Fibroblast of lung (primary cell): ENCODE results near the gene RNLS. TPM values are rescaled to one million over a fixed set of nuclear protein-coding genes. Genes with fewer than 3 reads are reported as not detected.
A peak's percentile ranks its signal among the peaks of the same experiment; 100 is the strongest.

Source experiments
- DNase-seq, 2 donors: peaks; one replicate each; pipeline versions ENCODE4 v3.0.0 to v3.0.0-alpha.2; 2010; ENCODE audit warnings: low read depth in 2 of 2
- H2AFZ ChIP-seq: 2 replicates; pipeline ENCODE4 v1.5.1; 2012; ENCODE audit warnings: low read length, control low read depth, inconsistent platforms
- H3K27ac ChIP-seq: 2 replicates; pipeline ENCODE4 v1.5.1; 2011; ENCODE audit warnings: low read length, control low read depth; ENCODE audit not compliant: insufficient read depth
- H3K27me3 ChIP-seq: 2 replicates; pipeline ENCODE4 v1.5.1; 2011; ENCODE audit warnings: mild to moderate bottlenecking, low read length; ENCODE audit not compliant: control insufficient read depth, insufficient read depth
- H3K36me3 ChIP-seq: 2 replicates; pipeline ENCODE4 v1.5.1; 2011; ENCODE audit warnings: low read length; ENCODE audit not compliant: control insufficient read depth, insufficient read depth
- H3K4me1 ChIP-seq: 2 replicates; pipeline ENCODE4 v1.5.1; 2011; ENCODE audit warnings: low read length; ENCODE audit not compliant: control insufficient read depth, insufficient read depth; ENCODE audit errors: extremely low read depth
- H3K4me2 ChIP-seq: 2 replicates; pipeline ENCODE4 v1.5.1; 2011; ENCODE audit warnings: low read length, control low read depth; ENCODE audit not compliant: insufficient read depth; ENCODE audit errors: extremely low read depth
- H3K4me3 ChIP-seq, 4 experiments: fragments of 200-600 bp in 1 of 4; sonication (generic) in 1 of 4; replicated peaks in 1 of 4; 2 replicates each; pipeline ENCODE4 v1.5.1; 2011 to 2016; ENCODE audit warnings: low read length in 4 of 4, low read depth in 3 of 4, mild to moderate bottlenecking in 3 of 4, control low read depth in 2 of 4, inconsistent platforms in 1 of 4, mixed read lengths in 1 of 4; ENCODE audit not compliant: insufficient read depth in 1 of 4; ENCODE audit errors: control extremely low read depth in 1 of 4
- H3K79me2 ChIP-seq: 2 replicates; pipeline ENCODE4 v1.5.1; 2012; ENCODE audit warnings: mild to moderate bottlenecking, low read length, inconsistent platforms; ENCODE audit not compliant: control insufficient read depth, insufficient read depth
- H3K9ac ChIP-seq: 2 replicates; pipeline ENCODE4 v1.5.1; 2011; ENCODE audit warnings: mild to moderate bottlenecking, low read length, control low read depth; ENCODE audit not compliant: insufficient read depth
- H3K9me3 ChIP-seq: 2 replicates; pipeline ENCODE4 v1.5.1; 2012; ENCODE audit warnings: low read depth, low read length; ENCODE audit not compliant: control insufficient read depth, insufficient read depth
- H4K20me1 ChIP-seq: 2 replicates; pipeline ENCODE4 v1.5.1; 2011; ENCODE audit warnings: low read length; ENCODE audit not compliant: control insufficient read depth, insufficient read depth; ENCODE audit errors: extremely low read depth
- EZH2 ChIP-seq: IDR thresholded peaks from 2 replicates; pipeline ENCODE4 v1.5.1; 2012; ENCODE audit warnings: low read length, control low read depth, mild to moderate bottlenecking; ENCODE audit errors: missing control alignments
- polyA plus RNA-seq, 2 donors: library from polyadenylated mRNA; depleted of rRNA in 1 of 2; stranded (reverse) in 1 of 2; unstranded in 1 of 2; fragments of >200 nt; gene quantifications; 2 replicates each; pipeline ENCODE4 v1.2.1, GENCODE V29; 2011 to 2012; ENCODE audit warnings: missing spikeins in 1 of 2
- total RNA-seq: library from RNA; depleted of rRNA; stranded (reverse); fragments of >200 nt; gene quantifications from 2 replicates; pipeline ENCODE4 v1.2.1, GENCODE V29; 2014
- TF ChIP-seq, protein P1 (sequence below), 2 donors: IDR thresholded peaks in 1 of 2; conservative IDR thresholded peaks in 1 of 2; 1 replicate in 1 of 2; 2 replicates in 1 of 2; pipeline ENCODE4 v1.5.1; 2011 to 2012; ENCODE audit warnings: low read length in 2 of 2, control low read depth in 1 of 2, inconsistent platforms in 1 of 2, low read depth in 1 of 2, mild to moderate bottlenecking in 1 of 2

Gene RNLS
- total and polyA plus RNA-seq, 2 donors (not counting 1 experiment from before 2014, with no cell fraction given), result 16.5 to 18.4 TPM

DNA sequence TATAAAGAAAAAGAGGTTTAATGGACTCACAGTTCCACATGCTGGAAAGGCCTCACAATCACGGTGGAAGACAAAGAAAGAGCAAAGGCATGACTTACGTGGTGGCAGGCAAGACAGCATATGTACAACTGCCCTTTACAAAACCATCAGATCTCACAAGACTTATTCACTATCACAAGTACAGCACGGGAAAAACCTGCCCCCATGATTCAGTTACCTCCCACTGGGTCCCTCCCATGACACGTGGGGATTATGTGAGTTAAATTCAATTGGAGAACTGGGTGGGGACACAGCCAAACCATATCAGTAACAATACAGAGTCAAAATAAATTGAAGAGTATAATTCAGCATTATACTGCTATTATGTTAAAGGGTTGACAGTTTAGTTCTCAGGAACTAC lies 37.8 kb downstream of the RNLS start:
- DNase-seq, result no peak
- Histone ChIP-seq H3K27ac (no peak overlapping the region), H3K4me1 (no peaks in the 10 kb centered on the region), H4K20me1 (no peaks in the 10 kb centered on the region), H3K9ac (no peak overlapping the region), H3K4me2 (no peak overlapping the region), H3K9me3 (no peaks in the 10 kb centered on the region), H3K79me2 (no peaks in the 10 kb centered on the region), H3K36me3 (no peaks in the 10 kb centered on the region), H3K27me3 (no peaks in the 10 kb centered on the region), H3K4me3 (no peak overlapping the region), H2AFZ (no peak overlapping the region)
- TF ChIP-seq EZH2, result no peak
- TF ChIP-seq, protein P1, sequence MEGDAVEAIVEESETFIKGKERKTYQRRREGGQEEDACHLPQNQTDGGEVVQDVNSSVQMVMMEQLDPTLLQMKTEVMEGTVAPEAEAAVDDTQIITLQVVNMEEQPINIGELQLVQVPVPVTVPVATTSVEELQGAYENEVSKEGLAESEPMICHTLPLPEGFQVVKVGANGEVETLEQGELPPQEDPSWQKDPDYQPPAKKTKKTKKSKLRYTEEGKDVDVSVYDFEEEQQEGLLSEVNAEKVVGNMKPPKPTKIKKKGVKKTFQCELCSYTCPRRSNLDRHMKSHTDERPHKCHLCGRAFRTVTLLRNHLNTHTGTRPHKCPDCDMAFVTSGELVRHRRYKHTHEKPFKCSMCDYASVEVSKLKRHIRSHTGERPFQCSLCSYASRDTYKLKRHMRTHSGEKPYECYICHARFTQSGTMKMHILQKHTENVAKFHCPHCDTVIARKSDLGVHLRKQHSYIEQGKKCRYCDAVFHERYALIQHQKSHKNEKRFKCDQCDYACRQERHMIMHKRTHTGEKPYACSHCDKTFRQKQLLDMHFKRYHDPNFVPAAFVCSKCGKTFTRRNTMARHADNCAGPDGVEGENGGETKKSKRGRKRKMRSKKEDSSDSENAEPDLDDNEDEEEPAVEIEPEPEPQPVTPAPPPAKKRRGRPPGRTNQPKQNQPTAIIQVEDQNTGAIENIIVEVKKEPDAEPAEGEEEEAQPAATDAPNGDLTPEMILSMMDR (conservative IDR thresholded peaks at IDR 0.05 in 1 of 2, IDR thresholded peaks at IDR 0.05 in 1 of 2; ENCODE audit: low read depth in 1 of 2, low read length in 2 of 2), result no peak

DNA sequence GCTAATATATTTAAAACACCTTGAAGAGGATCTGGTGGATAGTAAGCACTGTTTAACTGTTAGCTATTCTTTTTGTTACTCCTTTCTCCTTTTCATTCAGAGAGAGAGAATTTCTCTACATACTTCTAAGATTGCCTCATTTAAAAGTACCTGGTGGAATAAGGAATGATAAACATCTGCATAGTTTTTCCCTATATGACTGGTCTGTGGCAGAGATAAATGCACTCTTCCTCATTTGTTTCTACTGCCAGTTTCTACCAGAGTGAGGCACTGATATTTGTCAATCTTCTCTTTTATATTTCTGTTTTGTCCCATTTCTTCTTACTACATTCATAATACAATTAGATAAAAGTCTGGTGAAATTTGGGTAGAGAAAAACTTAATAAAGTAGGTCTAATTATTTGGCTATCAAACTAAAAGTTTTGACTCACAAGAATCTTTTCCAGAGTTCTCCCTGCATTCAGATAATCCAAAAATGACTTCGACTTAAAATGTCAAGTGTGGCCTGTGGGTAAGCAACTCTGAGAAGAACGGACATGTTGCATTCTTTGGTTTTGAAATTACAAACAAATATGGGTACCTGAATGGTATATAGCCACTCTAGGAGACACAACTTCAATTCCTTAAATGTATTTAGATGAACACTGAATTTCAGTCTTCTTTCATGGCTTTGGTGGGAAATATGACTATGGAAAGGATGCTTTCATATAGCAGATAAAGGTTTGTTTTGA lies 38.8 kb downstream of the RNLS start:
- H2AFZ ChIP-seq, result no peak overlapping the region
- H3K4me3 ChIP-seq, result no peak overlapping the region
- no peaks in the 10 kb centered on the region for H3K79me2 ChIP-seq
- peak in 1 of 2 donors; percentile 36 for DNase-seq
- H3K27ac ChIP-seq, result no peak overlapping the region
- H3K27me3 ChIP-seq, result no peaks in the 10 kb centered on the region
- no peaks in the 10 kb centered on the region for H3K4me1 ChIP-seq
- no peaks in the 10 kb centered on the region for H3K9me3 ChIP-seq
- H4K20me1 ChIP-seq, result no peaks in the 10 kb centered on the region
- H3K4me2 ChIP-seq, result no peak overlapping the region
- H3K36me3 ChIP-seq, result no peaks in the 10 kb centered on the region
- H3K9ac ChIP-seq, result no peak overlapping the region
- TF ChIP-seq EZH2, result no peak
- TF ChIP-seq, protein P1 (conservative IDR thresholded peaks at IDR 0.05 in 1 of 2, IDR thresholded peaks at IDR 0.05 in 1 of 2; ENCODE audit: low read depth in 1 of 2, low read length in 2 of 2), result no peak

DNA sequence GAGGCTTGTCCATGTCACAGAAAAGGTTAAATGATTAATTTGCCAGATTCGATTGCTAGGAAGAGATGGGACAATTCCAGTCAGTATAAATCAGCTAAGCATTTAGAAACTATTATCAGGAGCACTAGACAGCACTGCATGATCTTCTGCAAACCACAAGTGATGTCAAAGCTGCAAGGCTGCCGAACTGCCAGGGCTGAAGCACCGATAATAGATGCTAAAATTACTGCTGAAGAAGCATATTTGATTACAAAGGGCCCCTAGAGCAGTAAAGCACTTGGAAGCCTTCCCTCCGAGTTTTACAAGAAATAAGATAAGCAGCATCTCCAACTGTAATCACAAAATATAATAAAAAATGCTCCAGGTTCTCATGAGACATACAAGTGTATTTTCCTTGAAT lies 40.6 kb downstream of the RNLS start:
- Histone ChIP-seq H2AFZ (no peak overlapping the region), H3K27ac (no peak overlapping the region), H3K4me3 (no peak overlapping the region), H4K20me1 (no peaks in the 10 kb centered on the region), H3K4me2 (no peak overlapping the region), H3K4me1 (peaks cover under 1% of the 10 kb centered on the region), H3K9ac (no peak overlapping the region), H3K27me3 (no peaks in the 10 kb centered on the region), H3K9me3 (no peaks in the 10 kb centered on the region), H3K36me3 (no peaks in the 10 kb centered on the region), H3K79me2 (no peaks in the 10 kb centered on the region)
- TF ChIP-seq EZH2, result no peak
- TF ChIP-seq, protein P1 (conservative IDR thresholded peaks at IDR 0.05 in 1 of 2, IDR thresholded peaks at IDR 0.05 in 1 of 2; ENCODE audit: low read depth in 1 of 2, low read length in 2 of 2), result no peak
- DNase-seq, result peak in 1 of 2 donors; percentile 47
